HEK293T (cell line): ENCODE results near the gene IPO4.
"Not testable (repeated sequence)": the region's sequence is repeated elsewhere in the genome, so short reads cannot be mapped to it uniquely, and the experiment has no call there.

Experiments
- ARNT ChIP-seq: fragments of 450-650 bp; IDR thresholded peaks from 2 replicates; pipeline ENCODE4 v1.6.1; 2017; ENCODE audit warnings: mild to moderate bottlenecking
- BHLHE40 ChIP-seq: fragments of 450-650 bp; IDR thresholded peaks from 2 replicates; pipeline ENCODE4 v1.6.1; 2016; ENCODE audit warnings: mild to moderate bottlenecking, moderate library complexity, borderline replicate concordance
- CTBP1 ChIP-seq: fragments of 450-650 bp; IDR thresholded peaks from 2 replicates; pipeline ENCODE4 v1.6.1; 2016; ENCODE audit warnings: borderline replicate concordance
- ELF4 ChIP-seq: fragments of 450-650 bp; IDR thresholded peaks from 2 replicates; pipeline ENCODE4 v1.6.1; 2017; ENCODE audit warnings: antibody characterized with exemption
- FOXA1 ChIP-seq: fragments of 450-650 bp; IDR thresholded peaks from 2 replicates; pipeline ENCODE4 v1.6.1; 2016; ENCODE audit warnings: mild to moderate bottlenecking
- FOXK2 ChIP-seq: fragments of 450-650 bp; IDR thresholded peaks from 2 replicates; pipeline ENCODE4 v1.6.1; 2016; ENCODE audit warnings: mild to moderate bottlenecking
- FOXM1 ChIP-seq: fragments of 450-650 bp; IDR thresholded peaks from 2 replicates; pipeline ENCODE4 v1.6.1; 2017; ENCODE audit warnings: mild to moderate bottlenecking, borderline replicate concordance
- HDGF ChIP-seq: fragments of 450-650 bp; IDR thresholded peaks from 2 replicates; pipeline ENCODE4 v1.6.1; 2017; ENCODE audit warnings: antibody characterized with exemption, borderline replicate concordance
- L3MBTL2 ChIP-seq: fragments of 450-650 bp; conservative IDR thresholded peaks from 2 replicates; pipeline ENCODE4 v1.6.1; 2016; ENCODE audit warnings: mild to moderate bottlenecking
- LEF1 ChIP-seq: fragments of 450-650 bp; IDR thresholded peaks from 2 replicates; pipeline ENCODE4 v1.6.1; 2017; ENCODE audit warnings: mild to moderate bottlenecking, borderline replicate concordance
- PKNOX1 ChIP-seq: fragments of 450-650 bp; IDR thresholded peaks from 2 replicates; pipeline ENCODE4 v1.6.1; 2016
- SP1 ChIP-seq: fragments of 450-650 bp; IDR thresholded peaks from 2 replicates; pipeline ENCODE4 v1.6.1; 2017
- SUZ12 ChIP-seq: fragments of 450-650 bp; IDR thresholded peaks from 2 replicates; pipeline ENCODE4 v1.6.1; 2016; ENCODE audit warnings: mild to moderate bottlenecking
- TARDBP ChIP-seq: fragments of 450-650 bp; IDR thresholded peaks from 2 replicates; pipeline ENCODE4 v1.6.1; 2016

- TF ChIP-seq SUZ12, HDGF, LEF1, ELF4, TARDBP, FOXK2, SP1, BHLHE40, FOXM1, ARNT, FOXA1, L3MBTL2, PKNOX1, CTBP1: not testable (repeated sequence)
These were observed 14.8 kb upstream of the IPO4 start for GRCh38 chr14:24203249-24203886.
